Stimulated activated CD4-positive, alpha-beta T cell treated with anti-CD3 and anti-CD28 coated beads, Interleukin-4, amount 100 ng/mL, for 1 hour (primary cell): ENCODE results near the gene INKA2.

Experiments
- DNase-seq: peaks from one replicate; pipeline ENCODE4 v3.0.0-alpha.2; 2020

INKA2 gene

DNA sequence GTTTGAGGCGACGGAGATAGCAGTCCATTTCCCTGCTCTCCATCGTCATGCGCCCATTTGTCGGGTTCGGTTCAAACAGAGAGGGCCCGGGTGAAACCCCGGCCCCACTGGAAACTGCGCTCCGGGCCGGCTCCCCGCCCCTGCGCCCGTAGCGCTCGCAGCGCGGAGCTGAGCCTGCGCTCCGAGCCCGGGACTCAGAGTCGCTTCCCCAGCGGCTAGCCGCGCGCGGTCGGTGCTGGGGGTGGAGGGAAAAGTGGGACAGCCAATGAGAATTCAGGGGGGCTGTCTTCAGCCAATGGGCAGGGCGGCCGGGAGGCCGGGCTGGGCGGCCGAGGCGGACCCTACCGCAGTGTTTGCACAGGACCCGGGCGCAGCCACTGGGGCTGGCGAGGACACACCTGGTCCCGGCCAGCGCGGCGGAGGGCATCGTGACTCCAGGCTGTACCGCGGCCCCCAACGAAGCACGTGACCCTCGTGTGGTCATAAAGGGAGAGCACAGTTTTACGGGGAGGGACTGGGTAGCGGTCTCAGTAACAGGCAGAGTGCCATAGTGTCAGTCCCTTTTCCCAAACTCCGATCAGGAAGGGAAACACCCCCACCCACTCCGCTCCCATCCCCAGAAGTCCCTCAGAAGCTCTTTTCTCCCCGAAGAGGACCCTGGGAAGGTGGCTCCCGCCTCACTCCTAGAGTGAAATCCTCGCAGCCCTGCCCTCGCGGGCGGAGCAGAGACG is at the start of gene INKA2:
TSS of gene INKA2 (minus strand) at position 202 of the 731 bp plus-strand sequence. CDS start at position 49, 153 bp downstream.
- DNase-seq = peak; percentile 70

DNA sequence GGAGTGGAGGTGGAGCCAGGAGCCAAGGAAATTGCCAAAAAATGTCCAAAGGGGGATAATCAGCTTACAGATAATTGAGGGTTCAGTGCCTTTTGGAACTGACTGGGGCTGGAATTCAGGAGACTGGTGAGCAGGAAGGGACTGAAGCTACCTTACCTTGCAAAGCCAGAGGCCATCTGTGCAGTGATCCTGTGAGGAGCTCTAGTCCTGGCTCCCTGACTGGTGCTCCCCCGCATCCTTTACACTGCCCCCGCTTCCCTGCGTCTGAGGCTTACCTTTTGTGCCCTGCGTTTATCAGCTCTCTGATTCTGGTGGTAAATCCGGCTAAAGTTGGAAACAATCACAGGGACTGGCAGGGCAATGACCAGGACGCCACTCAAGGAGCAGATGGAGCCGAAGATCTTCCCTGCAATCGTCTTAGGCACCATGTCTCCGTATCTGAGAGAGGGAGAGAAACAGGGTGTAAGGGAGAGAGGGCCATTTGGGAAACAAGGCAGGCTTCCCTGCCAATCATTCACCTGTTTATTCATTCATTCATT is 47.5 kb upstream of the INKA2 start:
- DNase-seq = no peak

DNA sequence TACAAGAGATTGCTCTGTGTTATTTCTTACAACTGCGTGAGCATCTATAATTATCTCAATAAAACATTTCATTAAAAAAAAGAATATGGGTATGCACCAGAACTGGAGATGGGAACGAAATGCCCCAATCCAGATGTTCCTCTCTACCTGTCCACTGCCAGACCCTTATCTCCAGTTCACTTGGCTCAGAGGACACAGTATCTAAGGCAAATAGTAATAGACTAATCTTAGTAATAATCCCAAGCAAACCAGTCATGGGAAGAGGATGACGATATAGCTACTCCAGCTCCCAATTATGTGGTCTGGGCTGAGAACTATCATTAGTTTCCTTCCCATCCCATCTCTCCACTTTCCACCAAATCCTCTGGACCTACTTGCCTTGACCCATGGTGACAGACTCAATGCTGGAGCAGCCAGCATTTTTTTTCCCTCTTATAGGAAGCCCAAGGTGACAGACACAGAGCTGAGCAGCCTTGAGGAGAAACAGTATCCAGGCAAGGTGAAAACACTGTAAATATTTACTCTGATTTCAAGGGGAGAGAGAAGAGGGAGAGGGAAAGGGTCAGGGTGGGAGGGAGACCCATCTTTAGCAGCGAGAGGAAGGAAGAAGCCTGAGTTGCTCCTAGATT is 45.2 kb upstream of the INKA2 start:
- no peak for DNase-seq

DNA sequence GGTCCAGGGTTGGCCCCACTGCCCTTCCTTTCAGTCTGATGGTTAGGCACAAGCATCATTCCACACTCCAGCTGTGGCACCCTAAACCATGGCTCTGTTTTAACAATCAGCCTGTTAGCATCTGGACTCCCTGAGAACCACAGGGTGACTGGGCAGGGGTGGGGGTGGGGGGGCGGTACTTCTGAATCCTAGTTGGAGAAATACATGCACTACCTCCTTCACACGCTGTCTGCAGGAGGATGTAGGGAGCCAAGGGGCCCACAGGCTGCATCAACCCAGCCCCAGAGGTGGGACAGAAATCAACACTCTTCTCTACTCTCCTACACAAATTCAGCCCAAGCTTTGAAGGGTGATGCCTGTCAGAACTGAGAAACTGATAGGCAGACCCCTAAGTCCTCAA is 40.4 kb upstream of the INKA2 start:
- DNase-seq = no peak

DNA sequence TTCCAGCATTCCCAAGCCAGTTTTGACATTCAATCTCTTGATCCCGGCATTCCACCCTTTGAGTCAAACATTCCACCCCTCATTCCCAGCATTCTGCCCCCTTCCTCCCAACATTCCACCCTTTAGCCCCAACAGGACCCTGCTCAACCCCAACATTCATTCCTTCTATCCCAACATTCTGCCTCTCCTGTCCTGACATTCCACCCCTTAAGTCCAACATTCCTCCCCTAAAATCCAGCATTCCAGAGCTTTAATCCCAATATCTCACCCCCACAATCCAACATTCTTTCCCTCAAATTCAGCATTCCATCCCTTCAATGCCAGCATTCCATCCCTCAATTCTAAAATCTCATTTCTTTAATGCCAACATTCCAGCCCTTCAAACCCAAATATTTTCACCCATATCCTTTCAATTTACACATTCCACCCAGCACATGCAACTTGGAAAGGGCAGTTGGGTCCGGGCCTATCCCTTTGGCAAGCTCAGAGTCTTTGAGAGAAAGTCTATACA is 39.4 kb upstream of the INKA2 start:
- no peak for DNase-seq

DNA sequence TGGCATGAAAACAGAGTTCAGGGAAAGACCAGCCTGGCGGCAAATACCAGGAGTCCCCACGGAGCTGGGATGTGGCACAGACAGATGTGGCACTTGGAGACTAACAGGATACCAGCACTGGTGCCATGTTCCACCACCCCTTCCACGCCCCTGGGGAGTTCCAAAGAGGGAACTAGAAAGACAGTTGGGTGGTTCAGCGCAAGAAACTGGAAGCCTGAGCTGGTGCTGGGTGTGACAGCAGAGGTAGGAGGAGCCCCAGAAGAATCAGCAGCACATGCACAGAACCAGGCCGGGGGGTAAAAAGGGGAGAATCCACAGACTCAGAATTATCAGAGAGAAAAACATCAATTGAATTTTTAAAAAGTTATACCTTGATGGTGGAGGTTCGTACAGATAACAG is 38.9 kb upstream of the INKA2 start:
- no peak for DNase-seq

DNA sequence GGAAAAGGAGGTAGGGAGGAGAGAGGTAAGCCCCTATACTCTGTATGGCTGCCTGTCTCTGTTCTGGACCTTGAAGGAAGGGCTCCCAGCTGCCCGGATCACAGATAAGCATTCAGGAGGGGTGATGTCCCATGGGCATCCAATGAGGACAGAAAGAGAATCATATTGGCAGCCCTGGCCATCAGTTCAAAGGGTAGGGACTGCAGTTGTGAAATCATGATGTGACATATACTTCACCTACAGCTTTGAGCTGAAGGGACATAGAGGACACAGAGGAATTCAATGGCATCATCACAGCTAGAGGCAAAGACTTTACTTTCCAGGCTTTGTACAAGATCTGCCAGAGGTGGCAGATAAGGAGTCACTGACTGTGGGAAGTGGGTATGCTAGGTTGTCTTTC is 38.1 kb upstream of the INKA2 start:
- no peak for DNase-seq

DNA sequence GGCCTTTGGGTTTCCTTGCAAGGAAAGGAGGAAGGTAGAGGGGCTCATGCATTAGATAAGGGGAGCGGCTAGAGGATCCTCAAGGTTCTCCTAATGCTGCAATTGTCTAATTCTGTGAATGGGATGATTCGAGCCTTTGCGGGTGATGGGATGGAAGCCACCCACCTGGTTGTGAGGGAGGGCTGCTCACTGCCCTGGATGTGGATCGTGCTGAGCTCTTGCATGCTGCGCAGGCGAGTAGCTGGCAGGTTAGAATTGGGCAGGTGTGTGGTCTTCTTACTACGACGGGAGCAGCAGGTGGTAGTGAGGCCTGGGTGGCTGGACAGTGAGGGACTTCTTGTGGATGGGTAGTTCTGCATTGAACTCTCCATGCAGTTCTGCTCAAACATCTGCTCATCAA is 37.7 kb upstream of the INKA2 start:
- no peak for DNase-seq

DNA sequence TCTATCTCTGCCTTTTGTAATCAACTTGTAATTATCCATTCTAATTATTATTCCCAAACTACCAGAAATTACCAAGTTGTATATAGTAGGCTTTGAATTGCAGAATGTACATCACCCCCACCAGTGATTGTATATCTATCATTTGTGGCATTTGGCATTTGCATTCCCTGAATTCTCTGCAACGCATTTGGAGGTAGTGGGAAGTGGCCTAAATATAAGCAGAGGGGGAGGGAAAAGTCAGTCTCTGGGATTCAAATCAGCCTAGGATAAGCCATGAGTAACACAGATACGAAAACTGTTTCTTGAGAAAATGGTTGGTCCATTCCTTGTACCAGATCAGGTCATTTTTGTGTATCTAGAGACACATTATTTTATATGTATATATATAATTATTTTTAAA is 37.2 kb upstream of the INKA2 start:
- DNase-seq = no peak

DNA sequence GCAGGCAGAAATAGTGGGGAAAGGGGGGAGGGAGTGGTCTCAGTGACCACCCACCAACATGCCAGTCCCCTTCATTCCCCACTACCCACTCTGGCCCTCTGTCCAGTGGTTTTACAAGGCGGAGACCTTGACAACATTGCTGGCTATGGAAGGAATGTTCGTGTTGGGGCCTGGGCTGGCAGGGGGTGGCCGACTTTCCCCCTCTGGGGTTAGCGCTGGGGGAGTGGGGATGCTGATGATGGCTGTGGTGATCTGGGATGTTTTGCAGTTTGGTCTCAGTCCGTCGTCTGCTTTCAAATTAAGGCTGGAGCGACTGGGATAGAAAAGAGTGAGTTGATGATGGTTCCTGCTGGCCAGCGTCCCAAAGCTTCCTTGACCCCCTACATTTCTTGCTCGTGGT is 36.8 kb upstream of the INKA2 start:
- no peak for DNase-seq

DNA sequence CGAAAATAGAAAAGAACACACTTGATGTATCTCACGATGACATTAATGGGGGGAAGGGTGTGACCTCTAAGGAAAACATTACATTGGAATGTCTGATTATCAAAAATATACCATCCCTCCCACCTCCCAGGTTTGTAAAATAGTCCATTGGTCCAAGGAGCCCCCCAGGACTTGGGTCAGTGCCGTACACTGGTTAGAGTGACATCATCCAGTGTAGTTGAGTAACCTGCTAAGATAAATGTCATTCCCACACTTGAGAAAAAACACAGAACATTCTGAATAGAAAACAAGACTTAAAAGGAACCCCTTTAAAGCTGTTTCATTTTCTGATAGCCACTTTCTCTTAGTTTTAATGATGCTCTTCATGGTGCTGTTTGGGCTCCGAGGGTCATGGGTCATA is 31.7 kb upstream of the INKA2 start:
- no peak for DNase-seq

DNA sequence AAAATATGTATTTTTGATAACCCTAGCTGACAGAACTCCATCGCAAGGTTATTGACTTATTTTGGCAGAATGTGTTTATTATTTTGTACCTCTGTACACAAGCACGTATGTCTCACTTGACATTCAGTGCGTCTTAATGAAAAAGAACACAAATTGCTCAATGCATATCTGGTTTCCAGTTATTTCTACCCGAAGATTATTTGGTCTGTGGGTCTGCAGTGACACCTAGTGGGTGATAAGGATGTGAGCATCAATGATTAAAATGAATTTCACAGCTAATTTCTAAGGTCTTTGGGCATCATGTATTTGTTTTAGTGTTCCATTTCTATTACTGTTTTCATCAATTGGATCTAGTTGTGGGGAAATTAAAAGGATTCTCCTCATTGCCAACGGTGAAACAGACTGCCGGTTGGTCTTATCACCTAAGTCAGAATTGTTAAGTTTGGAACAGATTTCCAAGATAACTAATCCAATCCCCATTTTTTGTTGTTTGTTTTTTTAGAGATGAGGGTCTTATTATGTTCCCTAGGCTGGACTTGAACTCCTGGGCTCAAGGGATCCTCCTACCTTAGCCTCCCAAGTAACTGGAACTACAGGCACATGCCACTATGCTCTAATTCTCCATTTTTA is 30.4 kb upstream of the INKA2 start:
- DNase-seq = peak; percentile 10

DNA sequence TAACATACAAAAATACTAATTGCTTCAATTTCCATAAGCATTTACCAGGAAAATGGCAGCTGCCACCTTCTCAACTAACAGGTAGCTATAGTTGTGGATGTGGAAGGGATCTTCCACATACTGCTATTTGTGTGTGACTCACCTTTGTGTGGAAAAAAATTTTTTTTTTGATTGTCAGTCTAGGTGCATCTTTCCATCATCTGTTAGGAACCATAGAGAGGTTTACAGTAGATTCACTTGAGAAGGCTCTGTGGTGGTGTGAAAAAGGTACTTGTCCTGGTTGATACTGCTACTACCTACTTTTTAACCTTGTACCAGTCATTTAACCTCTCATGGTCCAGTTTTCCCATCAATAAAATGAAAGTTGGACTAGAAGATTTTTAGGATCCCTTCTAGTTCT is 29.4 kb upstream of the INKA2 start:
- no peak for DNase-seq

DNA sequence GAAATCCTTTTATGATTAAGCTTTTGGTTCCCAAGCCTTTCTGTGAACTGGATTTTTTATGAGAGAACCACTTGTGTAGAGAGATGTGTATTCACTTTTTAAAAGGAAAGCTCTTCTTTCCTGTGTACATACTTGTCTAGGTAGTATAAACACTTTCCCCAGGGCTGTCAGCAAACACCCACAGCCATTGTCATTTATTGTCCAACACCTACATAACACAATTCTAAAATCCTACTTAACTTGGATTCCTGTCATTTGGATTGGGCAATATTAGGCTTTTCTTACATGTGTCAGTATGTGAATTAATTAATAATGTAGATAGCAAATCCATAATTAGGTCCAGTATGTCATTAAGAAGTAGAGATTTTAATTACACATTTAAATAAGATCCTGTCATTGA is 28.8 kb upstream of the INKA2 start:
- DNase-seq = no peak

DNA sequence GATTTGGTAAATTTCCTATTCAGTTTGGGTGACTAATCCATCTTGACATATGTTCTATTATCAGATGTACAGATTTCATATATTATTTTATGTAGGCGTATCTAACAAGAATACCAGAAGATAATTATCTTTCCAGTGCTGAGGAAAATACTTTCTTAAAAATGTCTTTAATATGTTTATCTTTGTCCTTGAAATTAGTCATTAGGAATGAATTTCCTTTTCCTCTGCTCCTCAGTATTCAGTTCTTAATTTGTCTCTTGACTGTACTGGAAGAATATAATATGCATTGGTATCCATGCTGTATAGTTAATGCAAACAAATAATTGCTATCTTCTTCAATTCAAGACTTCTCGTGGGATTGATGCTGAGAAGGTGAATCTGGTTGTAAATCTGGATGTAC is 23.1 kb upstream of the INKA2 start:
- no peak for DNase-seq

DNA sequence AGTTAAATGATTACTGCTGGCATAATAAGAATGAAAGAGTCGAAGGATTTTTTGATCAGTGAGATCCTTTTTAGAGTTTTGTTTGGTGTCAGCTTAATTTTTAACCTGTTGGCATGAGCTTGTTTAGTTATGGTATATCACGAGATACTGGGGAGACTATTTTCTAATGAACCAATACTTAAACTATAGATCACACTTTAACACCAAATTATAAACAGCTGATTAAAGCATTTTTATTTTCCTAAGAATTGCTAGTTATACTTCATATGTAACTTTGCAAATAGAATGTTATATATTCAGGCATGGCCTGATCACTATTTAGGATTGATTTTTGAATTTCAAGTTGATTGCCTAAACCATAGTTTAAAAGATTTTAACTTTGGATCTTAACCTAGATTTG is 22.5 kb upstream of the INKA2 start:
- DNase-seq = no peak

DNA sequence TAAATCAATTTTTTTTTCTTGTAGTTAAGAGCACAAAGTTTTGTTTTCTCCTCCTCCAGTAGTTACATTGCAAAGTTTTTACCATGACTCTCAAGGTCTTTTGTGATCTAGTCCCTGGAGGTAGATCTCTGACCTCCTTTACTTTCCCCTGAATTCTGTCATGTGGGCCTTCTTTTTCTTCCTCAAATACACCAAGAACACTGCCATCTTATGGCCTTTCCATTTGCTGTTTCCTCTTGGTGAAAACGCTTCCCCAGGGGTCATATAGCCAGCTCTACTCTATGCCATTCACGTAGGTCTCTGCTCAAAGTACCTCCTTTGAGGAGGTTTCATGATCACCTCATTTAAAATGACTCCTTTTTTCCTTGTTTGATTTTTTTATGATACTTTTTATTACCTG is 19.2 kb upstream of the INKA2 start:
- DNase-seq = no peak

DNA sequence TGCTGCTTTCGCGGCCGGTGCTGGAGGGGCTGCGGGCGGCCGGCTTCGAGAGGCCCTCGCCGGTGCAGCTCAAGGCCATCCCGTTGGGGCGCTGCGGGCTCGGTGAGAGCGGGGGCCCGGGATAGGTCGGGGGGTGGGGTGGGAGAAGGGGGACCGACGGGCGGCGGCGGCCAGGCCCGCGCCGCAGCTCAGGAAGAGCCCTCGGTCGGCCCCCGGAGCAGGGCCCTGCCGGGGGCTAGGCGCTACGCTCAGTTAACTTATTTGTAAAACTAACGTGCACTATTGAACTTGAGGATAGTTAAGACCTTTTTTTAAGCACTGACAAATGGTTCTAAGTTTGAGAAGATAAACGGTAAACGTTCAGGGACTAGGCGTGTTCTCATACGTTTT is 16.9 kb upstream of the INKA2 start:
- no peak for DNase-seq

DNA sequence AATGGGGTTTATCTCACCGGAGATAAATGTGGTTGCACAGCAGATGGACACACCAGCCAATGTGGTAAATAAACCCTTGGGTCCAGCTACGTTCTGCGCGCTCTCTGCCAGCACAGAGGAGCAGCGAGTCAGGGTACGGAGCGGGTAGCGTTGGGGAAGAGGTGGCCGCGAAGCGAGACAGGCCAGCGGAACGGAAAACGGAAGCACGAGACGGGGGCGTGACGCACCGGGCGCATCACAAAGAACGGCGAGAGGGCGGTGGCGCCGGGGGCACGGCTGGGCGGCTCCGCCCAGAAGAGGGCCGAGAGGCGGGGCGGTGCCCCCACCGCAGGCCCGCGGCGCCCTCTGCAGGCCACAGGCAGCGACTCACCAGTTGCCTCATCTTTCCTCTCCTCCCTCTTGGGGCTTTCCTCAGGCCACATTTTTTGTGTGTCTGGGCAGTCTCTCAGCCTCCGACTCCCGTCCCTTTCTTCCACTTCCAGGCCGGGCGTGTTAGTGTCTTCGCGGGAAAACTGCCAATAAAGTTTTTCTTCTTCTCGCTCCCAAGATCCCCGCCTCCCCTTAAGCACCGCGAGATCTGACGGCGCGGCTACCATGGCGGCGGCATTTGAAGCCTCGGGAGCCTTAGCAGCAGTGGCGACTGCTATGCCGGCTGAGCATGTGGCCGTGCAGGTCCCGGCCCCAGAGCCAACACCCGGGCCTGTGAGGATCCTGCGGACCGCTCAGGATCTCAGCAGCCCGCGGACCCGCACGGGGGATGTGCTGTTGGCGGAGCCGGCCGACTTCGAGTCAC is 16.3 kb upstream of the INKA2 start, which contains the start of gene DDX20:
TSS of gene DDX20 (plus strand) at position 571 of the 793 bp plus-strand sequence. CDS start at position 595, 24 bp downstream.
- peak; percentile 92 for DNase-seq

DNA sequence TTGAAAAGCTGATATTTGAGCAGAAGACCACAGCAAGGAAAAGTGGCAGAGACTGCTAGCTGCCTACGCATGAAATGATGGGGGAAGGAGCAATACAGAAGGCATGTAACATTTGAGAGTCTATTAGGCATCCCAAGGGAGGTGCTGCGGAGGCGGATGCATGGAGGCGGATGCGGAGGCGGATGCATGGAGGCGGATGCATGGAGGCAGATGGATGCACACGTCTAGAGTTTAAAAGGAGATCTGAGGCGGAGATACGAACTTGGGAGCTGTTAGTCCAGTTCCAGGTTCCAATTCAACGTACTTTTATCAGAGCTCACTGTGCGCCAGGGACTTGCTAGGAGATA is 15.8 kb upstream of the INKA2 start:
- DNase-seq = peak; percentile 22

DNA sequence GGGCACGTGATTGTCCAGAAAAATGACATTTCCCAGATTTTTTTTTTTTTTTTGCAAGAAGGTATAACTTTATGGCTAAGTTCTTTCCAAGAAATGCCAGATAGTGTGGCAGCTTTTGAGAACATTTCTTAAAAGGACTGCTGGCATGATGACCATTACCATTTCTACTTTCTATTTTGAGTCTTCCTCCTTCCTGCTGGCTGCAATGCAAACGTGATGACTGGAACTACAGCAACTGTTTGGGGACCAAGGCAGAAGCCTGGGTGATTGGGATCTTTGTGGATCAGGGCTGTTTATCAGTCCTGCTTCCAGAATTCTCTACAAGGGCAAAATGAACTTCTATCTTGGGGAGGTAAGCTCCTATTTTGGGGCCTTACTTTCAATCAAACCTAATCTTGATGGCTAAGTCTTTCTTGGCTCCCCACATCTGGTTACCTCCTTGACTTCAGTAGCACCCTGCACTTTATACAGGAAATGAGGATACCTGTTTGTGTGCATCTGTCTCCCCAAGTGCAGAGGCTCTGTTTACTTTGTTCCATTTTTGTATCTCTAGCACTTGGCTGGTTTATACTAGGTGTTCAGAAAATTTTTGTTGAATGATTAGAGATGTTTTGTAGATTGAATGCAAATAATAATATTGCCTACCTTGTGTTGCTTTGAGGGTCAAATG is 12.8 kb upstream of the INKA2 start:
- DNase-seq = no peak

DNA sequence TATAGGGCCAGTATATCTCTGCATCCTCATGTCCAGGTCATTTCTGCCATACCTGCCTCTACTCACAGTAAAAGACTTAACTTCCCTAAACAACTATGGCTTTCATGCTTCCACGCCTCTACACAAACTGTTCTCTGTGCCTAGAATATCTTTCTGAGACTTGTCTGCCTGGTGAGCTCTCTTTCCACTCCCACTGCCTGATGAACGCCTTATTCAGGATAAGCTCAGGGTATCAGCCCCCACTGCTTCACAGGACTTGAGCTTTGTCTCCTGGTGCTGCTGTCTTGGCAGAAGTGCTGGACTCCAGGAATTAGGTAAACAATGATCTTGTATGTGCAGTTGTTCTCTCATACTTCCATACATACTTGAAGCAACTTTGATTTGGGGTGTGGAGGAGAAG is 11.7 kb upstream of the INKA2 start:
- DNase-seq = no peak

DNA sequence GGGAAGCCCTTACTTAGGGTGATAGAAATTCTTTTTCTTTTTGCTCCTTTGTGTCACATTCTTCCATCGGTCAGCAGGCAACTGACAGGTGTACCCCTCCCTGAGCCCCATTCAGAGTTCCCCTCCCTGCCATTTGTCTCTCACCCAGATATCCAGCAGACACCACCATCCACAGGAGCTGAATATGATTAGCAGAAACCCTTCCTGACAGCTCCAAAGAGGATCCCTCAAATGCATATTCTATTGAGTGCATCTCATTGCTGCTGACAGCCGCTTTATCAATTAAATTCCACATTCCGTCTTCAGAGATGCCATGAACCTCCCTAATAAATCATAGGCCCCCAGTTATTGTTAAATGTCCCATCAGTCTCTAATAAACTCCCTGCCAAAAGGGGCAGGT is 10.4 kb upstream of the INKA2 start:
- no peak for DNase-seq
